NCI-H1105 treated with DMSO at 0.1 percent for 48 hours (cell line): ENCODE results near the gene SAT2.
A peak's percentile ranks its signal among the peaks of the same experiment; 100 is the strongest.
"Not testable (repeated sequence)": the region's sequence is repeated elsewhere in the genome, so short reads cannot be mapped to it uniquely, and the experiment has no call there.

Source experiments
- DNase-seq: peaks from one replicate; lab custom pipeline; 2025; lab: John Stamatoyannopoulos, UW

The SAT2 gene

DNA sequence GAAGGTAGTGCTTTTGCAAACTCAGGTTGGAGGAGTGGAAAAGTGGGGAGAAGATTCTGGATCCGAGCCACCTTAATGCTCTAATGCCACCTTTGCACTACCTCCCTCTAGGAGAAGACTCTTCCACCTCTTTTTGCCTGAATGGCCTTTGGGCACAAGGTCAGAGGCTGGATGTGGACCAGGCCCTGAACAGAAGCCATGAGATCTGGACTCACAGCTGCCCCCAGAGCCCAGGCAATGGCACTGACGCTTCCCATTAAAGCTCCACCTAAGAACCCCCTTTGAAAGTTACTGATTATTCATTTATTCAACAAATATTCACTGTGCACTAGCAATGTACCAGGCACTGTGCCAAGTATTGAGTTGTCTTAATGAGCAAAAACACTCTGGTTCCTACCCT is 5.5 kb upstream of the SAT2 start:
- no peak for DNase-seq

DNA sequence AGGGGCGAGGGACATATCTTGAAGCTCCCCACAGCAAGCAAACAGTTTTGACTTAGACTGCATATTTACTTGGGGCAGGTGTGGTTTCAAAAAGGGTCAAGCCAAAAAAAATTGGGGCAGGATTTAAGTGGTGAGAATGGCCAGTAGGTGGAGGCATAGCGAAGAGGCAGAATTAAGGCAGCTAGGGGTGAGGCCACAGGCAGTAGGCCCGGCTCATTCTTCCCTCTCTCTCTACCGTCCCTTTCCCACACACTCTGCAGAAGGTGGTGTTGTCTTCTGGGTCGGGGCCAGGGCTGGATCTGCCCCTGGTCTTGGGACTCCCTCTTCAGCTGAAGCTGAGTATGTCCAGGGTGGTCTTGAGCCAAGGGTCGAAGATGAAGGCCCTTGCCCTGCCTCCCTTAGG is 4.9 kb upstream of the SAT2 start:
- DNase-seq, result peak; percentile 26

DNA sequence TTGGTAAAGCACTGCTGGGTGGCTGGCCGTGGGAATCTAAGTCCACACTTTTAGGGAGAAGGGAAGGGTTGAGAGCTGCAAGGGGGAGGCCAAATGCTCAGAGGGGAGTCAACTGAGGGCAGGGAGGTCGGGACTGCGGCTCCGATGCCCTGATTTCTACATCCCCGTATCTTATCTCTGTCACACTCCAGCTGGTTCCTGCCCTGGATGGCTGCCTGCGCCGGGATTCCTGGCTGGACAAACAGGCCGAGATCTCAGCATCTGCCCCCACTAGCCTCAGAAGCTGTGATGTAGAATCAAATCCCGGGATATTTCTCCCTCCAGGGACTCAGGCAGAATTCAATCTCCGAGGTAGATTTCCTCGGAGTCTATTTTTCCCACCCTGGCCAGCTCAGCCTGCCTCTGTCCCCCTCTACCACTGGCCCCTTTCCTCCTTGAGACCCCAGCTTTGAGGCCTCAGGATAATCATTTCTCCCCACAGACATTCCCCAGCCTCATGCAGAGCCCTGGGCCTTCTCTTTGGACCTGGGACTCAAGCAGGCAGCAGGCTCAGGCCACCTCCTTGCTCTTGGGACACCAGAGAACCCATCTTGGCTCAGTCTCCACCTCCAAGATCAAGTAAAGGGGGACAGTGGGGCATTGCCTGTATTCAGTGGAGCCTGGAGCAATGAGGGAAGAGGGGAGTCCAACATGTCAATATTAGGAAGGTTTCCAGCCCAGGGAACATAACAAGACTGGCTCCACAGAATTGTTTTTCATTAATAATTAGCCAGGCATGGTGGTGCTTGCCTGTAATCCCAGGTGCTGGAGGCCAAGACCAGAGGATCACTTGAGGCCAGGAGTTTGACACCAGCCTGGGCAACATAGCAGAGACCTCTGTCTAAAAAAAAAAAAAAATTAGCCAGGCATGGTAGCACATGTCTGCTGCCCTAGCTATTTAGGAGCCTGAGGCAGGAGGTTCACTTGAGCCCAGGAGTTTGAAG is 4.1 kb upstream of the SAT2 start:
- no peak for DNase-seq

DNA sequence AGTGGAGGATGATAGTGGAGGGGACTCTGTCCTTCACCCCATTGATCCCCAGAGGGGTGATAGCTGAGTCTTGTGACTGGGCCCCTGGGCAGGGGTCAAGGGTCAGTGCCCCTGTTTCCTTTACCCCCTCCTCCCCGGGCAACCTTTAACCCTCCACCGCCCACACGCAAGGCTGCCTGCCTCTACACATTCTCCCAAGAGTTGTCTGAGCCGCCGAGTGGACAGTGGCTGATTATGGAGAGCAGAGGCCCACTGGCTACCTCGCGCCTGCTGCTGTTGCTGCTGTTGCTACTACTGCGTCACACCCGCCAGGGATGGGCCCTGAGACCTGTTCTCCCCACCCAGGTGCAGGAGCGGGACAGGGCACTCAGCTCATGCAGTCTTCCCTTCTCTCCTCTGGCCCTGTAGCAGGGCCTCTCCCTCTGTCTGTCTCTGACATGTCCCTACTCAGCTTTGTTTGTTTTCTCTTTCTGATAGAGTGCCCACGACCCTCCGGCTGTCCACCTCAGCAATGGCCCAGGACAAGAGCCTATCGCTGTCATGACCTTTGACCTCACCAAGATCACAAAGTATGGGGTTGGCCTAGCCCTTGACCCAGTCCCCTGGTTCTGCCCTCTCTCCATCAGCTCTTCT is 2.4 kb upstream of the SAT2 start, which contains the start of gene SHBG:
Gene SHBG (plus strand): TSS at position 197 of the 633 bp plus-strand sequence. CDS start 38 bp downstream, at position 235.
- no peak for DNase-seq

DNA sequence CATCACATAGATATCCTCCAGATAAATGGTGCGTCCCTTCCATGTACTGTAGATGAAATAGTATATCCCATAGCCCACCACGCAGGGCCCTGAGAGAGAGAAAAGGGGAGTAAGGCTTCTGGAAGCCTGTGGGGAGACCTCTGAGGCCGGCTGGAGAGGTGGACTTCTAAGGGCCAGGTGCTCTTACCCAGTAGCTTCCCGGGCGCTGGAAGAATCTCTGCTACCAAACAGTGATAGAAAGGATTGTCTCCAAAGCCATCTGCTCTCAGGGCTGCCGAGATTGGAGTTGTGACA is 718 bp downstream of the SAT2 start:
- no peak for DNase-seq

DNA sequence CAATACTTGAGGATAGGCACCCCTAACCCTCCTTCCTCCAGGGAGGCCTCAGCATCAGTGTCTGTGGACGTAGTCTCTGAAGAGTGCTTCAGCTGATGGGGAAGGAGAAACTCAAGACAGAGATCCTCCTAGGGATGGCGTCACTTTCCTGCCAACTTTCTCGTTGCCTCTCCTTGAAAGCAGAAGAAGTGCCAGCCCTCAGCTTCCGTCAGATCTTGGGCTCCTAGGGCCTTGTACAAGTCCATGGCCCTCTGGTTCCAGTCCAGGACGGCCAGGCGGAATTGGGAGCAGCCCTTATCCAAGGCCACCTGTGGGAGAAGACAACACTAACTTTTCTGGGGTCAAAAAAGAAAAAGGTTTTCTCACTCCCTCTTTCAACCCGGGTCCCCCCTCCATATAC is 1.3 kb downstream of the SAT2 start:
- DNase-seq, result no peak

DNA sequence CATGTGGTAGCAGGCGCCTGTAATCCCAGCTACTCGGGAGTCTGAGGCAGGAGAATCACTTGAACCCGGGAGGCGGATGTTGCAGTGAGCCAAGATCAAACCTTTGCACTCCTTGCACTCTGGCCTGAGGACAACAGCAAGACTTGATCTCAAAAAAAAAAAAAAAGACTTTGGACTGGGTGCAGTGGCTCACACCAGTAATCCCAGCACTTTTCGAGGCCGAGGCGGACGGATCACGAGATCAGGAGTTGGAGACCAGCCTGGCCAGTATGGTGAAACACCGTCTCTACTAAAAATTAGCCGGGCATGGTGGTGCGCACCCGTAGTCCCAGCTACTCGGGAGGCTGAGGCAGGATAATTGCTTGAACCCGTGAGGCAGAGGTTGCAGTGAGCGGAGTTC is 1.9 kb downstream of the SAT2 start:
- DNase-seq, result not testable (repeated sequence)

DNA sequence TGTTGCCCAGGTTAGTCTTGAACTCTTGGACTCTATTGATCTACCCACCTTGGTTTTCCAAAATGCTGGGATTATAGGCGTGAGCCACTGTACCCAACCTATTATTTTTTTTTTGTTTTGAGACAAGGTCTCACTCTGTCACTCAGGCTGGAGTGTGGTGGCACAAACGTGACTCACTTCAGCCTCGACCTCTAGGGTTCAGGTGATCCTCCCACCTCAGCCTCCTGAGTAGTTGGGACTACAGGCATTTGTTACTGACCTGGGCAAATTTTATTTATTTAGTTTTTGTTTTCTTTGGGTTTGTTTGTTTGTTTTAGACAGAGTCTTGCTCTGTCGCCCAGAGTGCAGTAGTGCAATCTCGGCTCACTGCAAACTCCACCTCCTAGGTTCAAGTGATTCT is 4.0 kb downstream of the SAT2 start:
- DNase-seq, result no peak

DNA sequence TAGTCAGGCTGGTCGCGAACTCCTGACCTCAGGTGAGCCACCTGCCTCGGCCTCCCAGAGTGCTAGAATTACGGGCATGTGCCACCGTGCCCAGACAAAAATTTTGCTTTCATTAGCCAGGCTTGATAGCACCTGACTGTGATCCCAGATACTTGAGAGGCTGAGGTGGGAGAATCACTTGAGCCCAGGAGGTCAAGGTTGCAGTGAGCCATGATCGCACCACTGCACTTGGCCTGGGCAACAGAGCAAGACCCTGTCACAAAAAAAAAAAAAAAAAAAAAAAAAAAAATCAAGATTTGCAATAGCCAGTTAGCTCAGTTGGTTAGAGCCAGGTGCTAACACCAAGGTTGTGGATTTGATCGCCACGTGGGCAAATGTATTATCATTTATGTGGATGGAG is 6.8 kb downstream of the SAT2 start:
- DNase-seq, result no peak

DNA sequence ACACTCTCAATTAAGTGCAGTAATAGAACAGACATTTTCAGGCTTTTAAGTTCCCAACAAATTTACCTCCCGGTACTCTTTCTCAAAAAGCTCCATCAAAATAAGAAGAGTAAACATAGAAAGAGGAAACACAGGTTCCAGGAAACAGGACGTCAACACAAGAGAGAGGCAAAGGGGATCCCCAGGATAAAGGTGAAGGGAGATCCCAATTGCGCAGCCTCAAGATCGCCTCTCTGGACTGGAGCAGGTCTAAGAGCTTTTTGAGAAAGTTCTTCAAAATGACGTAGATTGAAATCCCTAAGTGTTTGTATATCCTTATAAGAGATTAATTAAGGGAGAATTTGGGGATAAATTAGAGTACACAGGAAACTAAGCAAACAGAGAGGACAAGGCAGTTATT is 9.0 kb downstream of the SAT2 start:
- DNase-seq, result no peak

DNA sequence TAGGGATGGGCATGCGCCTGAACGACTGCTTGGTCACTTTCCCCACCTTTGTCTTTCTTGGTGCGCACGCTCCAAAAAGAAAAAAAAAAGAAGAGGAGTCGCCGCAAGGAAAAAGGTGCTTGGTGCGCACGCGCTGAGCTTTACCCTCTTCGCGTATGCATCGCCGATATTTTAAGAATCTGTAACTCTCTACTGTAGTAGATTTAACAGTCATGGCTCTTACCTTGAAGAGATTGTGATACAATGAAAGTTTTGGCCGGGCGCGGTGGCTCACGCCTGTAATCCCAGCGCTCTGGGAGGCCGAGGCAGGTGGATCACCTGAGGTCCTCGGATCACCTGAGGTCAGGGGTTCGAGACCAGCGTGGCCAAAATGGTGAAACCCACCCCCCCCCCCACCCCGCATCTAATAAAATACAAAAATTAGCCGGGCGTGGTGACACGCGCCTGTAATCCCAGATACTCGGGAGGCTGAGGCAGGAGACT is 12.3 kb downstream of the SAT2 start:
- no peak for DNase-seq

DNA sequence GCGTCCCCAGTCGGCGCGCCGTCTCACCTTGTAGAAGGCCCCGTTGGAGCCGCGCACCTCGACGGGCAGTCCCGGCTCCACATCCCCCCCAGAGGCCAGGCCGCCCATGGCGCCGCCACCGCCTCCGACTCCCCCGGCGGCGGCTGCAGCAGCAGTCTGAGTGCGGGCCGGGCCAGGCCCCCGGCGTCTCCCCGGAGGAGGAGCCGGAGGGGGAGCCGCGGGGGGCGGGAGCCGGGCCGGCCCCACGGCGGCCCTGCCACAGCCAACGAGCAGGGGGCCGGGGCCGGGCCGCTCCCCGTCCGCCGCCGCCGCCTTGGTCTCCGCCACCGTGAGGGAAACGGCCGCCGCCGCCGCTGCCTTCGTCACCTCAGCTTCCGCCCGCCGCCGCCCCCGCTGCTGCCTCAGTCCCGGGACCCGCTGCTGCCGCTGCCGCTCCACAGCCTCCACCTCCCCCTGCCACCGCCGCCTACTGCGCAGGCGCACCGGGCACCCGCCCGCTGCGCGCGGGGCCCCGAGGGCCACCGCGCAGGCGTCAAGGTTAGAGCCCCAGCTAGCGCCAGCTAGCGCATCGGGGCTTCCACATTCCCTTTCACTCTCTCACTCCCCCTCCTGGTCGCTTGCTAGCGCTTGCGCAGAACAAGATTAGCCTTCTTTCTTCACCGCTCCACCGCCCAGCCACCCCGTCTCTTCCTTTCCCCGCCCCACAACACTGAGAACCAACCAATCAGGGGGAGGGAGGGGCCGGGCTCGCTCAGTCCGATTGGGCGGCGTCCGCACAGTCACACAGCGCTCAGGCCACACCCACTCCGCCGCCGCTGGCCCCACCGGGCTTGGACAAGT is 13.0 kb downstream of the SAT2 start, which contains the start of gene FXR2:
Gene FXR2 (minus strand): TSS at position 473 of the 840 bp plus-strand sequence. CDS start 365 bp downstream, at position 108.
- peak; percentile 100 for DNase-seq

DNA sequence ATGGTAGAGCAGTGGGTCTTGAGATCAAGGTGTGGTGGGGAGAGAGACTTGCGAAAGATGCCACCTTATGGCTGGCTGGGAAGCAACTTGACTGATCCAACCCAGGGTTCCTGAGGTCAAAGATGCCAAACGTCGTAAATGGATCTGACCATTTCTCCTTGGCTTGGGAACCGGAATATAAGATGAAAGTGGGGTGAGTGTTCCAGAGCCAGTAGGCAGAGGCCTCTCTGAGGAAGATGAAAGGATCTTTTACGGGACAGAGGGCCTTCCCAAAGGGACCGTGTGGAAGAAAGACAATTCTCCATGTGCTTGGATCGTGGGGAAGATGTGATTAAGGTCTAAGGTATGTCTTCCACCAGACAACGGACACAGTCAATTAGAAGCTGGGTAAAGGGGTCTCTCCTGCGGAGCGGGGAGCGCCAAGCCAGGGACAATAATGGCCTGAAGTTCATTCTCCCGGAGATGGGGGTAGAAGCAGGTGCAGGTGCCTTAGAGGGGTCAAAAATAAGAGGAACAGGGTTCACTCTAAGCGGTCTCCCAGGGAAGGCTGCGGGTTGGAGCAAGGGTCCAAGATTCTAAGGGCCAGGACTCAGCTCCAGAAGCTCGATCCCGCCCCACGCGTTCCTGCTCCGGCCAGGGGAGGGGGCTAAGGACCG is 13.7 kb downstream of the SAT2 start:
- no peak for DNase-seq

DNA sequence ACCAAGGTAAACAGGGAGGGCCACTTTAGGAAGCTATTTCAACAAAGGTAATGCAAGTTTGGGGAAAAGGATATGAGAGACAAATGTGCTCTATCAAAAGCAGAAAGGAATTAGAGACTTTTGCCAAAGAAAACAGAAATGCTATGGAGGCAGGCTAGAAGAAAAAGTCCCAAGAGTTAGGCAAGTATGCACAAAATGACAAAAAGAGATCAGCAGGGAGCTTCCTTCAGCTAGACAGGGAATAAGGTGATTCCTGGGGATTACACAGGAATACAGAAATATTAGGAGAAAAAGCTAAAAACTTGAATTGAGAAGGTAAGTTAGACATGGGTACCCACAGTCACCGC is 15.4 kb downstream of the SAT2 start:
- no peak for DNase-seq

DNA sequence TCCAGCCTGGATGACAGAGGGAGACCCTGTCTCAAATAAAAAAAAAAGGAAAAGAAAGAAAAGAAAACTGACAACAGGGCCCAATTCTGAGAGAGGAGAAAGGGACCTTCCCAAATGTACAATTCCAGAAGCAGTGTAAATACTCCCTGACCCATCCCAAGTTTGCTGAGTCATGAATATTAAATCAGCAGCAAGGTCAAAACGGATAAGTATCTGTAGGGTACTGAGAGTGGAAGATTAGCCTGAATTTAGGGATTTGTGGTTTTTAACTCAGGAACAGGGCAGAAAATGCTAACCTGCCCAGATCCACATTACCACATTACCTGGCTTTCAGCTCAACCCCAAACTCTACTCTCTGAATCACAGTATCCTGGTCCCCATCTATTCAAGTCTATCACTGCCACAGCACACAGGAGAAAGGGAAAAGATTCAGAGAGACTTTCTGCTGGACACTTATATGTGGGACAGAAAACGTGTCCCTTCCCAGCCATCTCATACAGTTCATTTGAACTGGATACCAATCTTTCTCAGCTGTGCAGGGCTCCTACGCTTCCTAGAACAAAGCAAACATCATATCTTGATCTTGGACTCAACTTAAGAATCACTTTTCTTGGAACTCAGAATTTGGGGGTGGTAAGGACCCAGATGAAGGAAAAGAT is 15.9 kb downstream of the SAT2 start:
- DNase-seq, result no peak

DNA sequence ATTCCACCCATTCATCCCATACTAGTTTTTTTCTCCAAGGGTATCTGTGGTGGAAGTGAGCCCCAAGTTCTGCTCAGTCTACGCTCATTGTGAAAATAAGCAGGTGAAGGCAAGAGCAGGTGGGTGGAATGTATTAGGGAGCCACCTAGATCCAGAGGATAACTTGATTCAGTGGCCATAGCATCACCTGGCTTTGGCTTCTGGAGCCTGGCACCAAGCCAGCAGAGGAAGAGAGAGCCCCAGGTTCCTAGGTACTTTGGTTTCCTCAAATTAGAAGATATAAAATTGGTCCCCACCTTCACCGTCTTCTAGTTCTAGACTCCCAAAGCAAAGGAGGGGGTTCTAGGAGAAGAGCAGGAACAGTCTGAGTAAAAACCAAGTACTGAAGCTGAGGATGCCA is 17.0 kb downstream of the SAT2 start:
- peak; percentile 29 for DNase-seq

DNA sequence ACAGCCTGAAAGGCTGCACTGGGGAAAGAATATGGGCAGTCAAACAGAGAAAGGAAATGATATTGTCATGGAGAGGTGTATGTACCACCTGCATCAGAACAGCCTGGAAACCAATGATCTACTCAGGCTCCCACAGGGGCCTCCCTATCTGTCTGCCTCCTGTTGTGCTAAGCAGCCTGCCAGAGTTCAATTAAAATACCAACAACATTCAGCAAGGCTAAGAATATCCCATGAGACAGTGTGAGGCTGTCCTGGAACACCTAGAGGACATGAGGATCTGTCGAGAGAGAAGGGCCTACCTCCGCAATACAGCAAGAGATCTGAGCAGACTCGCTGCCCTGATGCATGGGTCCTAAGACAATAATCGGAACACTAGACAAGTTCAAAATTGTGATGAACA is 21.3 kb downstream of the SAT2 start:
- DNase-seq, result no peak

DNA sequence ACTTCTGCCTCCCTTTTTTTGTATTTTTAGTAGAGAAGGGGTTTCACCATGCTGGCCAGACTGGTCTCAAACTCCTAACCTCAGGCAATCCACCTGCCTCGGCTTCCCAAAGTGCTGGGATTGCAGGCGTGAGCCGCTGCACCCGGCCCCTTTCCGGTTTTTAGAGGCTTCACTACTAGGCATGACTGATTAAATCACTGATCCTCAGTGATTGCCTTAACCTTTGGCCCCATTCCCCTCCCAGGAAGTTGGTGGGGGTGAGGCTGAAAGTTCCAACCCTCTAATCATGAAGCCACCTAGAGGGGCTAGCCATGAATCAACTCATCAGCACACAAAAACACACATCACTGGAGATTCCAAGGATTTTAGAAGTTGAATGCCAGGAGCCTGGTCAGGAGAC is 30.1 kb downstream of the SAT2 start:
- not testable (repeated sequence) for DNase-seq

DNA sequence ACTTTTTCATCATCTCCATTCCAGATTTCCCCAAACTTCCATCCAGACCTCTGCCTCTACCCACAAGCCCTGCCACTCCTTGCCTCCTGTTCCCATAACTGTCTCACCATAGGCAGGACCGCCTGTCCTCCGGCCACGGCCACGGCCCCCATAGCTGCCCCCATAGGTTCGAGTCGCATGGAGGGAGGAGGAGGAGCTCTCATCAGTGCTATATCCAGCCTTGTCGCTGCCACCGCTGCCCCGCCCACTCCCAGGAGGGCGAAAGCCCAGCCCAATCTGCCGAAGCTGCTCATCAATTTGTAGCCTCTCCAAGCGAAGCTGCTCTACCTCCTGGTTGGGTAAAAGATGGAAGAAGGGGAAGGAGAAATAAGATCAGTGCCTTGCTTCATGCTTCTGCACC is 34.3 kb downstream of the SAT2 start:
- DNase-seq, result no peak

DNA sequence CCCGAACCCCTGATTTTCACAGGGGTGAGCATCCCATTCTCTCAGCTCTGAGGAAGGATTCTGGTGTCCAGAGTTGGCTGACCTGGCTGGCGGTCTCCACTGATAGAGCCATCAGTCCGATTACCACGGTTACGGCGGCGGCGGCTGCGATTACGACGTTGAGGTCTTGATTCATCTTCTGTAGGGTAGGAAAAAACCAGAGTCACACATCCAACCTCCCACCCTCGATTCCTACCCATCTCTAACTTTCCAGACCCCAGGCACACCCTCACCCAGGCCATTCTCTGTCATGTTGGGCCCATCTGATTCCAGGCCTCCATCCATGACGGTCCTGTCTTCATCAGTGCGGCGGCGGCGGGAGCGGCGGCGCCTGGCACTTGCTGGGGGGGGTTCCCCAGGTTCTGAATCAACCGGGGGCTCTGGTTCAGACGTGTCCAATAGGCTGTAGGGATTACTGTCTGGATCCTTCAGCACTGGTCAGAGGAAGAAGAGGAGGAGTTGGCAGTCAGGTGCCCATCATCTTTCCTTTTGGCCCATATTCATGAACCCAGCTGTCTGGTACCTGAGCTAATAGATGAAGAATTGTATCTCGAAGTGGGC is 35.1 kb downstream of the SAT2 start:
- DNase-seq, result no peak

DNA sequence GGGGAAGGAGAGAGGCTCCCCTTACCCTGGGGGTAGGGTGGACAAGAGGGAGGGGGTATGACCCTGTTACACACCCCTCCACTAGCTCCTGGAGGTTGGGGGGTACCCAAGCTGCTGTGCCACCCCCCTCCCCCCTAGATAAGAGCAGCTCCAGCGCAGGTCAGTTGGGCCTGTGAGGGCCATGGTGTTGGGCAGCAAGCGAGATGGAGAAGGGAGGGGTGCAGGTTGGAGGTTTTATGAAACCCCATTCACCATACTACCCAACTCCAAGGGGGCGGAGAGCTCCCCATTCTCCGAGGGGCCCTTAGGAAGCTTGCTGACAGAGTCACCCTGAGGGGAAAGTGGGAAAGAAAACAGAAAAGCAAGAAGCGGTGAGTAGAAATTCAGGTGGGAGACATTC is 36.0 kb downstream of the SAT2 start:
- no peak for DNase-seq
